ENCODE results near the gene CSNK1G3. TPM values are rescaled to one million over a fixed set of nuclear protein-coding genes. Genes with fewer than 3 reads are reported as not detected.
"Not testable (repeated sequence)": the region's sequence is repeated elsewhere in the genome, so short reads cannot be mapped to it uniquely, and the experiment has no call there.

The CSNK1G3 gene
- total RNA-seq, 1 donor from 2014 or later: 65.7 TPM

- H3K4me1 Mint-ChIP-seq (ENCODE audit: low read depth): no peaks in the 10 kb centered on the region
- no peak overlapping the region for H3K4me3 Mint-ChIP-seq (ENCODE audit: low read depth)
- H3K36me3 Mint-ChIP-seq (ENCODE audit: insufficient read depth): no peaks in the 10 kb centered on the region
- TF ChIP-seq, protein P1, sequence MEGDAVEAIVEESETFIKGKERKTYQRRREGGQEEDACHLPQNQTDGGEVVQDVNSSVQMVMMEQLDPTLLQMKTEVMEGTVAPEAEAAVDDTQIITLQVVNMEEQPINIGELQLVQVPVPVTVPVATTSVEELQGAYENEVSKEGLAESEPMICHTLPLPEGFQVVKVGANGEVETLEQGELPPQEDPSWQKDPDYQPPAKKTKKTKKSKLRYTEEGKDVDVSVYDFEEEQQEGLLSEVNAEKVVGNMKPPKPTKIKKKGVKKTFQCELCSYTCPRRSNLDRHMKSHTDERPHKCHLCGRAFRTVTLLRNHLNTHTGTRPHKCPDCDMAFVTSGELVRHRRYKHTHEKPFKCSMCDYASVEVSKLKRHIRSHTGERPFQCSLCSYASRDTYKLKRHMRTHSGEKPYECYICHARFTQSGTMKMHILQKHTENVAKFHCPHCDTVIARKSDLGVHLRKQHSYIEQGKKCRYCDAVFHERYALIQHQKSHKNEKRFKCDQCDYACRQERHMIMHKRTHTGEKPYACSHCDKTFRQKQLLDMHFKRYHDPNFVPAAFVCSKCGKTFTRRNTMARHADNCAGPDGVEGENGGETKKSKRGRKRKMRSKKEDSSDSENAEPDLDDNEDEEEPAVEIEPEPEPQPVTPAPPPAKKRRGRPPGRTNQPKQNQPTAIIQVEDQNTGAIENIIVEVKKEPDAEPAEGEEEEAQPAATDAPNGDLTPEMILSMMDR (IDR thresholded peaks at IDR 0.05; ENCODE audit: unreplicated experiment): no peak
- peaks cover 15% of the 10 kb centered on the region for H3K27me3 Mint-ChIP-seq
- DNase-seq (ENCODE audit: low spot score, unreplicated experiment): no peak
- no peaks in the 10 kb centered on the region for H3K9me3 Mint-ChIP-seq (ENCODE audit: low read depth)
- H3K27ac Mint-ChIP-seq: no peak overlapping the region
These were observed 24.9 kb upstream of the CSNK1G3 start for GRCh38 chr5:123486951-123487655.

DNA sequence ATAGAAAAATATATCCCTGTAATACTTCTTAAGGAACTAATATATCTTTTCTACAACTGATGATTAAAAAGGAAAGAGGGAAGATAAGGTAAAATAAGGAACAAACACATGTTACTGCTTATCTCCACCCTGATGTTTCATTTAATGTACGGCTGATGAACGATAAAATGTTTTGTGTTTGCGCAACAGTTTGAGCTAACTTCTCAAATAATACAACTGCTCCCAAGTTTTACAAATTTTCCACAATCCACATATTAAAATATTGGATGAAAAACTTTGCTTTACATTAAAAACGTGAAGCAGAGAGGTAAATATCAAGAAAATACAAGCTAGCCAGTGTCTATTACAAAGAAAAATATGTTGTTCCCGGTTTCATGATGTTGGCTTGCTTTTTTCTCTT lies 21.0 kb upstream of the CSNK1G3 start:
- TF ChIP-seq, protein P1 (IDR thresholded peaks at IDR 0.05; ENCODE audit: unreplicated experiment): no peak
- Mint-ChIP-seq H3K9me3 (ENCODE audit: low read depth) (no peaks in the 10 kb centered on the region), H3K27ac (no peak overlapping the region), H3K36me3 (ENCODE audit: insufficient read depth) (no peaks in the 10 kb centered on the region), H3K4me3 (ENCODE audit: low read depth) (no peak overlapping the region), H3K27me3 (peaks cover 15% of the 10 kb centered on the region), H3K4me1 (ENCODE audit: low read depth) (no peaks in the 10 kb centered on the region)
- no peak for DNase-seq (ENCODE audit: low spot score, unreplicated experiment)

DNA sequence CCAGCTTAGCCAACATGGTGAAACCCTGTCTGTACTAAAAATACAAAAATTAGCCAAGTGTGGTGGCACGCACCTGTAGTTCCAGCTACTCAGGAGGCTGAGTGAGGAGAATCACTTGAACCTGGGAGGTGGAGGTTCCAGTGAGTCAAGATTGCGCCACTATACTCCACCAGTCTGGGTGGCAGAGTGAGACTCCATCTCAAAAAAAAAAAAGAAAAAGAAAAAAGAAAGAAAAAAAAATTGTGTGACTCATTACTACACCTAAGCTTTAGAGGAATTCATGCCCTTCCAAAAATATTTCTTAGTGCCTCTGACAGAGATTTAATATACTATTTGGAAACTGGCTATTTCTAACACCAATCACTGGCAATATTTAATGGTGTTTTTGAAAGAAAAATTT lies 16.8 kb upstream of the CSNK1G3 start:
- H3K4me1 Mint-ChIP-seq (ENCODE audit: low read depth); H3K9me3 Mint-ChIP-seq (ENCODE audit: low read depth); H3K27me3 Mint-ChIP-seq; H3K36me3 Mint-ChIP-seq (ENCODE audit: insufficient read depth); H3K27ac Mint-ChIP-seq; DNase-seq (ENCODE audit: low spot score, unreplicated experiment); H3K4me3 Mint-ChIP-seq (ENCODE audit: low read depth): not testable (repeated sequence)

DNA sequence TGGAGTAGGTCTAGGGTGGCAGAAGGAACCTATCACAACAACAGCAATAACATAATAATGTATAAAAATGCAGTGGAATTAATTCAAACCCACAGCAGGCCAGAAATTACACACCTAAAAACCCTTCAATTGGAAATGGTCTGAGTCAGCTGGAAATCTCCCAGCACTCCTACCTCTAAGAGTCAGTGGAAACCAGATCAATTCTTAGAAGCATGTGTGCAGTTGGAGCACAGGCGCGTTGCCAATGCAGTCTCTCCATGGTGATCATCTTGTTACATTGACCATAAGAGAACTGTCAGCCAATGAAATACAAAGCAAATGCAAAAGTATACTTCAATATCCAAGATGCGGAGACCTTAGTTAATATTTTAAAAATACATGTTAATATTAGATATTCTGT lies 15.1 kb upstream of the CSNK1G3 start:
- no peak overlapping the region for H3K4me3 Mint-ChIP-seq (ENCODE audit: low read depth)
- TF ChIP-seq, protein P1 (IDR thresholded peaks at IDR 0.05; ENCODE audit: unreplicated experiment): no peak
- H3K4me1 Mint-ChIP-seq (ENCODE audit: low read depth): no peaks in the 10 kb centered on the region
- no peaks in the 10 kb centered on the region for H3K9me3 Mint-ChIP-seq (ENCODE audit: low read depth)
- no peaks in the 10 kb centered on the region for H3K36me3 Mint-ChIP-seq (ENCODE audit: insufficient read depth)
- DNase-seq (ENCODE audit: low spot score, unreplicated experiment): no peak
- H3K27ac Mint-ChIP-seq: no peak overlapping the region
- no peaks in the 10 kb centered on the region for H3K27me3 Mint-ChIP-seq

GRCh38 chr5:123500471-123500870 lies 11.5 kb upstream of the CSNK1G3 start:
- TF ChIP-seq, protein P1 (IDR thresholded peaks at IDR 0.05; ENCODE audit: unreplicated experiment): no peak
- H3K27me3 Mint-ChIP-seq: no peaks in the 10 kb centered on the region
- no peak overlapping the region for H3K27ac Mint-ChIP-seq
- H3K36me3 Mint-ChIP-seq (ENCODE audit: insufficient read depth): no peaks in the 10 kb centered on the region
- H3K9me3 Mint-ChIP-seq (ENCODE audit: low read depth): no peaks in the 10 kb centered on the region
- no peak for DNase-seq (ENCODE audit: low spot score, unreplicated experiment)
- H3K4me3 Mint-ChIP-seq (ENCODE audit: low read depth): no peak overlapping the region
- no peaks in the 10 kb centered on the region for H3K4me1 Mint-ChIP-seq (ENCODE audit: low read depth)

DNA sequence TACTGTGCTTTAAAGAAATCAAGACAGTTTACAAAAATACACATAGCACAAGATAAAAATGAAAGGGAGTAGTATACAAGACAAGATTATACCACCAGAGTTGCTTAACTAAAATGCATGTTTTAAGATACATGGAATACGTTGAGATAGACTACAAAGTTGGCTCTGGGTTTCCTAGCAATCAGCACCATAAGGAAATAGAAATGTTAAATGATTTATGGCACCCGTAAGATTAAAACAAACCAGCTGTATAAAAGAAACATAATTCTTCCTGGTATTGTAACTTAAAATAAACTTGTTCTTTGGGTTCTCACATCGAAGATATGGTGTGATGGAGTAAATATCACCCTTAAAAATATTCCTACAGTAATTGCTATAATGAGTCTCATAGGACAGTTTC lies 9.9 kb upstream of the CSNK1G3 start:
- Mint-ChIP-seq H3K9me3 (ENCODE audit: low read depth) (no peaks in the 10 kb centered on the region), H3K27me3 (no peaks in the 10 kb centered on the region), H3K4me1 (ENCODE audit: low read depth) (no peaks in the 10 kb centered on the region), H3K4me3 (ENCODE audit: low read depth) (no peak overlapping the region), H3K36me3 (ENCODE audit: insufficient read depth) (no peaks in the 10 kb centered on the region), H3K27ac (no peak overlapping the region)
- no peak for DNase-seq (ENCODE audit: low spot score, unreplicated experiment)
- TF ChIP-seq, protein P1 (IDR thresholded peaks at IDR 0.05; ENCODE audit: unreplicated experiment): no peak

Data from progenitor cell of endocrine pancreas (in vitro differentiated cells).